Liver (tissue), 9 donors: ENCODE measurements around the gene TMCC2. TPM values are rescaled to one million over a fixed set of nuclear protein-coding genes. Genes with fewer than 3 reads are reported as not detected.
A peak's percentile ranks its signal among the peaks of the same experiment; 100 is the strongest.

Experiments used
- DNase-seq: peaks from one replicate; pipeline ENCODE4 v3.0.0-alpha.2; 2017; ENCODE audit warnings: low spot score
- H3K27ac ChIP-seq, 2 donors: one replicate each; pipeline ENCODE4 v1.7.0; 2013; ENCODE audit warnings: inconsistent platforms in 2 of 2, low read length in 2 of 2, control low read depth in 1 of 2, low read depth in 1 of 2, mild to moderate bottlenecking in 1 of 2
- H3K27me3 ChIP-seq, 4 donors: one replicate each; pipeline versions ENCODE4 v1.6.1 to v1.7.0; 2013; ENCODE audit warnings: low read length in 3 of 4, inconsistent platforms in 1 of 4, mild to moderate bottlenecking in 1 of 4, moderate library complexity in 1 of 4; ENCODE audit not compliant: control insufficient read depth in 4 of 4, insufficient read depth in 4 of 4
- H3K36me3 ChIP-seq, 4 donors: one replicate each; pipeline versions ENCODE4 v1.6.1 to v1.7.0; 2013; ENCODE audit warnings: low read length in 3 of 4, mild to moderate bottlenecking in 3 of 4, low read depth in 1 of 4, moderate library complexity in 1 of 4; ENCODE audit not compliant: control insufficient read depth in 4 of 4, insufficient read depth in 3 of 4
- H3K4me1 ChIP-seq, 4 donors: one replicate each; pipeline versions ENCODE4 v1.6.1 to v1.7.0; 2013; ENCODE audit warnings: low read length in 3 of 4, mild to moderate bottlenecking in 3 of 4, moderate library complexity in 1 of 4; ENCODE audit not compliant: control insufficient read depth in 4 of 4, insufficient read depth in 4 of 4
- H3K4me3 ChIP-seq, 3 donors: one replicate each; pipeline versions ENCODE4 v1.6.1 to v1.7.0; 2013; ENCODE audit warnings: low read length in 3 of 3, control low read depth in 1 of 3, low read depth in 1 of 3, mild to moderate bottlenecking in 1 of 3
- H3K9ac ChIP-seq, 2 donors: one replicate each; pipeline ENCODE4 v1.7.0; 2013; ENCODE audit warnings: low read length in 2 of 2, mild to moderate bottlenecking in 2 of 2, moderate library complexity in 2 of 2, control low read depth in 1 of 2, low read depth in 1 of 2
- H3K9me3 ChIP-seq, 4 donors: one replicate each; pipeline versions ENCODE4 v1.6.1 to v1.7.0; 2013; ENCODE audit warnings: low read length in 3 of 4; ENCODE audit not compliant: control insufficient read depth in 4 of 4
- ATF3 ChIP-seq: IDR thresholded peaks from 2 replicates; pipeline ENCODE4 v1.6.1; 2016; ENCODE audit warnings: antibody characterized with exemption
- CTCF ChIP-seq: fragments of 150-350 bp; IDR thresholded peaks from 2 replicates; pipeline ENCODE4 v1.5.1; 2017; ENCODE audit warnings: improper control_type of control experiment, low read depth, low read length; ENCODE audit not compliant: missing input control
- EGR1 ChIP-seq, 2 donors: IDR thresholded peaks; 2 replicates each; pipeline ENCODE4 v1.6.1; 2016 to 2018; ENCODE audit warnings: antibody characterized with exemption in 2 of 2, low read depth in 2 of 2
- FOXA1 ChIP-seq: IDR thresholded peaks from 2 replicates; pipeline ENCODE4 v1.6.1; 2016; ENCODE audit warnings: antibody characterized with exemption
- FOXA2 ChIP-seq: IDR thresholded peaks from 2 replicates; pipeline ENCODE4 v1.6.1; 2016; ENCODE audit warnings: antibody characterized with exemption
- GABPA ChIP-seq, 2 donors: IDR thresholded peaks in 1 of 2; conservative IDR thresholded peaks in 1 of 2; 2 replicates each; pipeline ENCODE4 v1.6.1; 2016; ENCODE audit warnings: antibody characterized with exemption in 2 of 2, mild to moderate bottlenecking in 1 of 2, moderate library complexity in 1 of 2
- HNF4A ChIP-seq, 2 donors: conservative IDR thresholded peaks; 2 replicates each; pipeline ENCODE4 v1.6.1; 2016; ENCODE audit warnings: antibody characterized with exemption in 2 of 2, mild to moderate bottlenecking in 2 of 2
- HNF4G ChIP-seq: IDR thresholded peaks from 2 replicates; pipeline ENCODE4 v1.6.1; 2016; ENCODE audit warnings: antibody characterized with exemption
- JUND ChIP-seq, 2 donors: IDR thresholded peaks; 2 replicates each; pipeline ENCODE4 v1.6.1; 2016; ENCODE audit warnings: antibody characterized with exemption in 2 of 2
- MAX ChIP-seq: IDR thresholded peaks from 2 replicates; pipeline ENCODE4 v1.6.1; 2016; ENCODE audit warnings: antibody characterized with exemption
- NR2F2 ChIP-seq: IDR thresholded peaks from 2 replicates; pipeline ENCODE4 v1.6.1; 2016; ENCODE audit warnings: antibody characterized with exemption
- RAD21 ChIP-seq, 2 donors: IDR thresholded peaks; 2 replicates each; pipeline ENCODE4 v1.6.1; 2016; ENCODE audit warnings: antibody characterized with exemption in 2 of 2, mild to moderate bottlenecking in 2 of 2
- REST ChIP-seq: IDR thresholded peaks from 2 replicates; pipeline ENCODE4 v1.6.1; 2016; ENCODE audit warnings: antibody characterized with exemption, mild to moderate bottlenecking
- RXRA ChIP-seq, 2 donors: IDR thresholded peaks; 2 replicates each; pipeline ENCODE4 v1.6.1; 2017 to 2018; ENCODE audit warnings: antibody characterized with exemption in 2 of 2, mild to moderate bottlenecking in 1 of 2
- SP1 ChIP-seq: IDR thresholded peaks from 2 replicates; pipeline ENCODE4 v1.6.1; 2018; ENCODE audit warnings: antibody characterized with exemption, mild to moderate bottlenecking
- TAF1 ChIP-seq: conservative IDR thresholded peaks from 2 replicates; pipeline ENCODE4 v1.6.1; 2016; ENCODE audit warnings: antibody characterized with exemption, mild to moderate bottlenecking
- YY1 ChIP-seq: IDR thresholded peaks from 2 replicates; pipeline ENCODE4 v1.6.1; 2016; ENCODE audit warnings: antibody characterized with exemption, mild to moderate bottlenecking
- ZBTB33 ChIP-seq: IDR thresholded peaks from 2 replicates; pipeline ENCODE4 v1.6.1; 2016; ENCODE audit warnings: antibody characterized with exemption
- WGBS: extraction: QIAGEN DNeasy Blood & Tissue Kit; methylation state at CpG from one replicate; pipeline ENCODE4 v1.1.7; 2013; 5-methylcytosine and 5-hydroxymethylcytosine counted together
- polyA plus RNA-seq, 2 donors: library from polyadenylated mRNA; stranded (reverse) in 1 of 2; unstranded in 1 of 2; fragments of 200-250 nt in 1 of 2; fragments of >200 nt in 1 of 2; fragmentation: Nextera tagmentation in 1 of 2; extraction: Ambion mirVana in 1 of 2; gene quantifications; one replicate each; pipeline versions ENCODE4 v1.2.1 to v1.2.3, GENCODE V29; 2013 to 2015
- total RNA-seq, 2 donors: library from RNA; depleted of rRNA; stranded (reverse); fragments of >200 nt; gene quantifications; one replicate each; pipeline ENCODE4 v1.2.3, GENCODE V29; 2014
- donor health status: healthy.
- donor health status: healthy.
- donor health status: healthy.
- donor health status: healthy.
- donor health status: healthy.

TMCC2 gene
- total and polyA plus RNA-seq, 4 donors, result 0.06 to 452 (median 0.21) TPM

GRCh38 chr1:205211839-205212536, 15.8 kb upstream of the TMCC2 start:
- Histone ChIP-seq H3K36me3 (no peaks in the 10 kb centered on the region), H3K4me1 (peaks cover 3 to 12% (median 5%) of the 10 kb centered on the region in 4 donors), H3K9ac (no peak overlapping the region), H3K9me3 (no peaks in the 10 kb centered on the region), H3K27ac (peak overlapping the region; percentile 78 to 92), H3K4me3 (peak overlapping the region in 2 of 3 donors; percentile 76 to 87), H3K27me3 (no peaks in the 10 kb centered on the region)
- WGBS, result 50% methylated on average over 13 of the region's 13 CpGs
- DNase-seq, result no peak
- TF ChIP-seq MAX, result no peak
- TF ChIP-seq ZBTB33, result no peak
- no peak for TF ChIP-seq YY1
- TF ChIP-seq NR2F2, result no peak
- TF ChIP-seq HNF4G, result no peak
- no peak for TF ChIP-seq FOXA2
- no peak for TF ChIP-seq RAD21 (IDR thresholded peaks at IDR 0.05)
- no peak for TF ChIP-seq EGR1 (IDR thresholded peaks at IDR 0.05; ENCODE audit: low read depth in 2 of 2)
- no peak for TF ChIP-seq HNF4A (conservative IDR thresholded peaks at IDR 0.05)
- TF ChIP-seq ATF3, result no peak
- no peak for TF ChIP-seq SP1

- no peak overlapping the region for H3K9ac ChIP-seq
- H3K4me3 ChIP-seq, result no peak overlapping the region
- H3K9me3 ChIP-seq, result no peaks in the 10 kb centered on the region
- no peaks in the 10 kb centered on the region for H3K36me3 ChIP-seq
- no peak overlapping the region for H3K27ac ChIP-seq
- H3K27me3 ChIP-seq, result no peaks in the 10 kb centered on the region
- no peak for TF ChIP-seq NR2F2
- no peak for TF ChIP-seq SP1
- no peak for TF ChIP-seq RAD21 (IDR thresholded peaks at IDR 0.05)
- no peak for TF ChIP-seq TAF1
- TF ChIP-seq HNF4G, result no peak
- TF ChIP-seq MAX, result no peak
- TF ChIP-seq RXRA (IDR thresholded peaks at IDR 0.05), result no peak
- TF ChIP-seq CTCF, result no peak
- TF ChIP-seq HNF4A (conservative IDR thresholded peaks at IDR 0.05), result no peak
- TF ChIP-seq FOXA2, result no peak
- TF ChIP-seq FOXA1, result no peak
- no peak for TF ChIP-seq ATF3
- no peak for TF ChIP-seq REST
- TF ChIP-seq JUND (IDR thresholded peaks at IDR 0.05), result no peak
- TF ChIP-seq ZBTB33, result no peak
- TF ChIP-seq GABPA (IDR thresholded peaks at IDR 0.05 in 1 of 2, conservative IDR thresholded peaks at IDR 0.05 in 1 of 2), result no peak
- WGBS, result 60% methylated on average over 1 of the region's 1 CpG
- DNase-seq, result no peak
- H3K4me1 ChIP-seq, result peaks cover 3 to 12% (median 5%) of the 10 kb centered on the region in 4 donors
Observed at GRCh38 chr1:205214756-205215155, 13.0 kb upstream of the TMCC2 start.
